GM23248 (cell line): ENCODE results near the gene SLC5A10. TPM values are rescaled to one million over a fixed set of nuclear protein-coding genes. Genes with fewer than 3 reads are reported as not detected.
"Not testable (repeated sequence)": the region's sequence is repeated elsewhere in the genome, so short reads cannot be mapped to it uniquely, and the experiment has no call there.

Experiments used
- DNase-seq: peaks from one replicate; pipeline ENCODE4 v3.0.0-alpha.2; 2015
- H2AFZ ChIP-seq: fragments of 200-600 bp; sonication (generic); 2 replicates; pipeline ENCODE4 v1.6.1; 2016; ENCODE audit warnings: antibody characterized with exemption
- H3F3A ChIP-seq: fragments of 200-600 bp; sonication (generic); 2 replicates; pipeline ENCODE4 v1.6.1; 2016; ENCODE audit warnings: mild to moderate bottlenecking, antibody characterized with exemption, mixed run types; ENCODE audit not compliant: insufficient read depth
- H3K27ac ChIP-seq: fragments of 200-600 bp; sonication (generic); 2 replicates; pipeline ENCODE4 v1.5.1; 2016; ENCODE audit warnings: mild to moderate bottlenecking
- H3K27me3 ChIP-seq: fragments of 200-600 bp; sonication (generic); replicated peaks from 2 replicates; pipeline ENCODE4 v1.6.1; 2016; ENCODE audit warnings: mild to moderate bottlenecking; ENCODE audit not compliant: insufficient read depth
- H3K36me3 ChIP-seq: fragments of 200-600 bp; sonication (generic); 2 replicates; pipeline ENCODE4 v1.6.1; 2016; ENCODE audit warnings: low read depth, mild to moderate bottlenecking
- H3K4me1 ChIP-seq: fragments of 200-600 bp; sonication (generic); 2 replicates; pipeline ENCODE4 v1.6.1; 2016; ENCODE audit warnings: mild to moderate bottlenecking; ENCODE audit not compliant: insufficient read depth
- H3K4me2 ChIP-seq: fragments of 200-600 bp; sonication (generic); one replicate; pipeline ENCODE4 v1.6.1; 2016; ENCODE audit warnings: mild to moderate bottlenecking; ENCODE audit not compliant: unreplicated experiment
- H3K4me3 ChIP-seq: fragments of 200-600 bp; sonication (generic); 2 replicates; pipeline ENCODE4 v1.5.1; 2016; ENCODE audit warnings: mild to moderate bottlenecking
- H3K79me2 ChIP-seq: fragments of 200-600 bp; sonication (generic); 2 replicates; pipeline ENCODE4 v1.6.1; 2016; ENCODE audit warnings: mild to moderate bottlenecking; ENCODE audit not compliant: insufficient read depth
- H3K9ac ChIP-seq: fragments of 200-600 bp; sonication (generic); 2 replicates; pipeline ENCODE4 v1.6.1; 2016; ENCODE audit warnings: mild to moderate bottlenecking
- H3K9me2 ChIP-seq: fragments of 200-600 bp; sonication (generic); 2 replicates; pipeline ENCODE4 v1.6.1; 2016; ENCODE audit warnings: mixed run types, mild to moderate bottlenecking, moderate library complexity; ENCODE audit not compliant: insufficient read depth
- H3K9me3 ChIP-seq: fragments of 200-600 bp; sonication (generic); one replicate; pipeline ENCODE4 v1.6.1; 2017; ENCODE audit warnings: low read depth
- H4K20me1 ChIP-seq: fragments of 200-600 bp; sonication (generic); 2 replicates; pipeline ENCODE4 v1.6.0; 2016; ENCODE audit not compliant: insufficient read depth
- WGBS, 2 experiments: methylation state at CpG; one replicate each; pipeline ENCODE4 v1.1.6; 2015 to 2017; ENCODE audit warnings: low lambda C conversion rate in 2 of 2, low coverage in 1 of 2; ENCODE audit errors: missing lambda C conversion rate in 2 of 2; 5-methylcytosine and 5-hydroxymethylcytosine counted together
- in situ Hi-C: fragments of 300-500 bp; cut with MboI; formaldehyde crosslinking; loops from 2 replicates; pipeline ENCODE4 v1.15.0; 2020
- polyA plus RNA-seq: library from polyadenylated mRNA; unstranded; fragments of >200 nt; fragmentation: Nextera tagmentation; extraction: Ambion mirVana; gene quantifications from 2 replicates; pipeline ENCODE4 v1.2.1, GENCODE V29; 2016
- total RNA-seq: library from RNA; depleted of rRNA; stranded (reverse); fragments of >200 nt; shearing (Covaris generic); gene quantifications from 2 replicates; pipeline ENCODE4 v1.2.3, GENCODE V29; 2014

SLC5A10 gene
- total and polyA plus RNA-seq, 2 experiments from 2014 or later: 0.10 TPM; not detected in 1

DNA sequence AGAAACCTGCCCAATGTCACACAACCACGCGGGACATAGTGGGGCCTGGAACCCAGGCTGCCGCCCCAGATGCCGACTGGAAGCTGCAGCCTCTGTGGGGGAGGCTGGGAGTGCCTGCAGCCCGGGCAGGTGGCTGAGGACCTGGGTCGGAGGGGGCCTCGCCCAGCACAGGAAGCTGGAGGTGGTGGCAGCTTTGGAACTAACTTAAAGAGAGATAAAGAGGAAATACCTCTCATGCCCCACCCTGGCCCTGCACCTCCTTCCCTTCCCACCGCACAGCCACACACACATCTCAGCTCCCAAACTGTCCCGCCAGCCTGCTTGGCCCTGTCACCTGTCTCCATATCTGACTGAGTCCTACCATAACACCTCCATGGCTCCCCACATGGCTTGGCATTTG, 88.4 kb downstream of the SLC5A10 start:
- DNase-seq, H3K27ac ChIP-seq: not testable (repeated sequence)

DNA sequence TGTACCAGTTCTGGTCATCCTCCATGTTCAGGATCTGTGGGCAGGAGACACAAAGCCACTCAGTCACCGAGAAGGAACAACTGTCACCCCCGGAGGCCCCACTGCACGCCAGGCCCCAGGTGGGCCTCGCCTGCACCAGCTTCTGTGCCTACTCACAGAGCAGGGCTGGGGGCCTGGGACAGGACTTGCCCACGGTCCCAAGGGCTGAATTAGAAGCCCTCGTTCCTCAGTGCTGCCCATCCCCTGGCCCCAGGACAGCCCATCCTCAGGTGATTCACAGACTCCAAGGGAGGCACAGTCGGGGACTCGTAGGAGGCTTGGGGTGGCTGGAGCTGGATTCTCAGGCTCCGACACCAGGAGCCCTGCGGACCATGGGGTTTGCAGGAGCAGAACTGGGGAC, 89.9 kb downstream of the SLC5A10 start:
- H3K9me2 ChIP-seq, H3K9ac ChIP-seq, in situ Hi-C loops, H3K27me3 ChIP-seq, H3K4me2 ChIP-seq, H3K9me3 ChIP-seq, H3K4me1 ChIP-seq, H3K36me3 ChIP-seq, H3K27ac ChIP-seq, DNase-seq, H3K79me2 ChIP-seq, H3F3A ChIP-seq, H2AFZ ChIP-seq, H3K4me3 ChIP-seq, H4K20me1 ChIP-seq: not testable (repeated sequence)
- 60 to 81% methylated on average over 1 to 5 of the region's 10 CpGs for WGBS, 2 experiments

More for the DNA sequence above, 88.4 kb downstream of the SLC5A10 start:
- H3K27me3 ChIP-seq, H3K9ac ChIP-seq, H3K9me3 ChIP-seq, H3K4me2 ChIP-seq, H3K9me2 ChIP-seq, H3K36me3 ChIP-seq, H3F3A ChIP-seq, in situ Hi-C loops, H2AFZ ChIP-seq, H3K79me2 ChIP-seq, H3K4me3 ChIP-seq, H3K4me1 ChIP-seq, H4K20me1 ChIP-seq: not testable (repeated sequence)
- no CpG with 5 or more reads among the region's 9 CpGs for WGBS, 2 experiments

DNA sequence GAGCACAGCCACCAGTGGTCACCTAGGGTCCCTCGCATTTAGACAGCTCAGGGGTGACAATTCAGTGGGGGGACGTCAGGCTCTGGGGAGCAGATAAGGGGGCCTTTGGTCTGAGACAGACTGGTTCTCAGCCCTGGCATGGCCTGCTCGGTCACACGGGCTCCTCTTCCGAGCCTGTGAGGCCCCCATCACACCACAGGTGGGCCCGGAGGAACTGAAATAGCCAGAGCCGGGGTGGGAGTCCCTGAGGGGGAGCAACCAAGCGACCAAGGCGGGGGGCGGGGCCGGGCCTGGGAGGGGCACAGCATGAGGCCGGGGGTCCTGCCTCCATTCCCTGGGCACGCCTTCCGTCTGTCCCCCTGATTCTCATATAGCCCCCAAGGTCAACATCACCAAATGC, 90.4 kb downstream of the SLC5A10 start:
- H3K9ac ChIP-seq, H3K79me2 ChIP-seq, H3K27ac ChIP-seq, H3K4me3 ChIP-seq, in situ Hi-C loops, H4K20me1 ChIP-seq, H2AFZ ChIP-seq, H3F3A ChIP-seq, H3K4me1 ChIP-seq, H3K27me3 ChIP-seq, DNase-seq, H3K9me2 ChIP-seq, H3K4me2 ChIP-seq, H3K9me3 ChIP-seq, H3K36me3 ChIP-seq: not testable (repeated sequence)
- WGBS, 2 experiments: no CpG with 5 or more reads among the region's 14 CpGs

DNA sequence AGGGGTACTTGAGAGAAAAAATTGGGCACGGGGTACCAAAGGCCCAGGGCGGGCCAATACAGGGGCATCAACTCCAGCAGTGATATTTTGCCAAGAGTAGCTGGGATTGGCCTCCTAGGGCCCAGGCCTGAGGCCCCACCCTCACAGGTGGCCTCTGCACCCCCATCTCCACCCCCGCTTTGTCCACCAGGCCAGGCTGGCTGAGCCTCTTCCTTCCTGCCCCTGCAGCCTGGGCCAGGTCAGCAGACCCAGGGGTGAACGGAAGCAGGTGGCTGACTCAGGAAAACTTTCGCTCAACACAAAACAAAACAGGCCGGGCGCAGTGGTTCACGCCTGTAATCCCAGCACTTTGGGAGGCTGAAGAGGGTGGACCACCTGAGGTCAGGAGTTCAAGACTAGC, 91.1 kb downstream of the SLC5A10 start:
- H3K4me3 ChIP-seq, H2AFZ ChIP-seq, H3K4me1 ChIP-seq, H4K20me1 ChIP-seq, in situ Hi-C loops, H3K27me3 ChIP-seq, H3K4me2 ChIP-seq, H3K79me2 ChIP-seq, H3K36me3 ChIP-seq, H3K27ac ChIP-seq, H3K9me3 ChIP-seq, H3F3A ChIP-seq, DNase-seq, H3K9ac ChIP-seq, H3K9me2 ChIP-seq: not testable (repeated sequence)
- no CpG with 5 or more reads among the region's 8 CpGs for WGBS, 2 experiments

DNA sequence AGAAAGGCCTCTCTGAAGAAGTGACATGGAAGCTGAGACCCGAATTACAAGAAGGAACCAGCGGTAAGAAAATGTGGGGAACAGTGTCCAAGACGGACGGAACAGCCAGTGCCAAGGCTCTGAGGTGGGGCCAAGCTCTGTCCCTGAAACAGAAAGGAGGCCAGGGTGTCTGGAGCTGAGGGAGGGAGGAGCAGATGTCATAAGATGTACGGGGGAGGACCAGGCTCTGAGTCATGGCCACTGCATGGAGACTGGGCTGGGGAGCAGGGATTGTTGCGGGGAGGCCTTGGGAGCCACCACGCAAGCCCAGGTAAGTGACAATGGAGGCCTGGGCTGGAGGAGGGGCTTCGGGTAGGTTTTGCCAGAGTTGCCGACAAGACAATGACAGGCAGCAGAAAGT, 92.7 kb downstream of the SLC5A10 start:
- H3K4me1 ChIP-seq, H2AFZ ChIP-seq, H3K27ac ChIP-seq, H4K20me1 ChIP-seq, H3K4me3 ChIP-seq, H3K9me3 ChIP-seq, H3K27me3 ChIP-seq, H3F3A ChIP-seq, H3K9ac ChIP-seq, H3K79me2 ChIP-seq, DNase-seq, H3K36me3 ChIP-seq, H3K9me2 ChIP-seq, in situ Hi-C loops, H3K4me2 ChIP-seq: not testable (repeated sequence)
- no CpG with 5 or more reads among the region's 9 CpGs for WGBS, 2 experiments

DNA sequence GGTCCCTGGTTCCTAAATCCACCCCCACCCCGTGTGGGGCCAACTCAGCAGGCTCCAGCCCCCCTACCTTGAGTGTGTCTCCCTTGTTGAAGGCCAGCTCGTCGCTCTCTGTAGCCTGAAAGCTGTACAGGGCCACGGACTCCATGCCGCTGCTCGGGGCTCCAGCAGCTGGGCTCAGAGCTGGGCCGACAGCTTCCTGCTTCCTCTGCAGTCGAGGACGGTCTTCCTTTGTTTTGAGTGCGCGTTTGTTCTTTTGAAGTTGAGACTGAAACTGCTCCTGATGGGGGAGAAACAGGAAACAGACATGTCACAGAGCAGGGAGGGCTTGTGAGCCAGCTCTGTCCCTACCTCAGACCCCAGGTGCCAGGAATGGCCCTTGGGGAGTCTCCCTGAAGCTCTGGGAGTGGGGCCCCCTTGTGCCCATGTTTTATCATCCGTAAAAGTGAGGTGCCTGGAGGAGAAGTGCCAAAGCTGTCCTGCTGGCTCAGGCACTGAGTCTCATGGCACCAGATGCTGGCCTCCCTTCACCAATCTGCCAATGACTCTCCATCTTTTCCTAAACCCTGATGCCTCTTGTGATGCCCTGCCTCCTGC, 94.9 kb downstream of the SLC5A10 start, which contains the start of gene GRAP:
GRAP (minus strand) TSS at position 176 of the 594 bp plus-strand sequence; CDS start at position 145, 31 bp downstream.
- H3K9me3 ChIP-seq, H2AFZ ChIP-seq, H3K27ac ChIP-seq, H3K4me2 ChIP-seq, H3K4me3 ChIP-seq, H3K79me2 ChIP-seq, H3K9ac ChIP-seq, H4K20me1 ChIP-seq, in situ Hi-C loops, H3K9me2 ChIP-seq, H3K4me1 ChIP-seq, H3F3A ChIP-seq, H3K36me3 ChIP-seq, H3K27me3 ChIP-seq, DNase-seq: not testable (repeated sequence)
- WGBS, 2 experiments: no CpG with 5 or more reads among the region's 12 CpGs

DNA sequence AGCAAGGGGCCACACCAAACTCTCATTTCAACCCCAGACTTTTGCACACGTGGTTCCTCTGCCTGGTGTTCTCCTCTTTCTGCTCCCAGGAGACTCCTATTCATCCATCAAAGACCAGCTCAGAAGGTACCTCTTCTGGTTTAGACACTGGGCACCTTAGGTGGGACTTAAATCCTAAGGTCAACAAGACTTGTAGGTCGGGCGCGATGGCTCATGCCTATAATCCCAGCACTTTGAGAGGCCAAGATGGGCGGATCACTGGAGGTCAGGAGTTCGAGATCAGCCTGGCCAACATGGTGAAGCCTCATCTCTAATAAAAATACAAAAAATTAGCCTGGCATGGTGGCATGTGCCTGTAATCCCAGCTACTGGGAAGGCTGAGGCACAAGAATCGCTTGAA, 95.5 kb downstream of the SLC5A10 start:
- 93 to 97% methylated on average over 5 of the region's 7 CpGs for whole genome bisulfite sequencing, 2 experiments
- H3K79me2 ChIP-seq, H3K36me3 ChIP-seq, H3K27ac ChIP-seq, H3K27me3 ChIP-seq, H4K20me1 ChIP-seq, DNase-seq, in situ Hi-C loops, H2AFZ ChIP-seq, H3K9me3 ChIP-seq, H3K9me2 ChIP-seq, H3K4me1 ChIP-seq, H3K4me3 ChIP-seq, H3F3A ChIP-seq, H3K4me2 ChIP-seq, H3K9ac ChIP-seq: not testable (repeated sequence)

DNA sequence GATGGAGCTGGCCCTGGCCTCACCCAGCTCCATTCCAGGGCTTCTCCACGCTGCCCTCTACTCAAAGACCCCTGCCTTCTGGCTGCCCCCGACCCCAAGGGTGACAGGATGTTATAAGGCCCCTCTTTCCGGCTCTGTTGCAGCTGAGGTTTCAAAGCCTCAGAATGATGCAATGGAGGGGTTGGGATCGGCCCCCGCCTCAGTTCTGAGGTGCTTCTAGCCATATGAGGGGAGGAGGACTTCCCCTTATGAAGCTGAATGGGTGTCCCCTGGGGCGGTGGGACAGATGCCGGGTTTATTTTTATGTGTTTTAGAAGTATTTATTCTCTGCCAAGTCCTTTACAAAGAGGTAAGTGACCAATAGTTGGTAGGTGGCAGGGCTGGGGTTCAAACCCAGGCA, 96.9 kb downstream of the SLC5A10 start:
- H2AFZ ChIP-seq, H3F3A ChIP-seq, H3K4me3 ChIP-seq, H4K20me1 ChIP-seq, H3K27ac ChIP-seq, H3K79me2 ChIP-seq, H3K9ac ChIP-seq, H3K27me3 ChIP-seq, H3K36me3 ChIP-seq, in situ Hi-C loops, DNase-seq, H3K4me1 ChIP-seq, H3K4me2 ChIP-seq, H3K9me2 ChIP-seq, H3K9me3 ChIP-seq: not testable (repeated sequence)
- WGBS, 2 experiments: 80 to 92% methylated on average over 2 to 5 of the region's 7 CpGs
